HS-27A (cell line): Measurements from ENCODE around the gene GNG2.
A peak's percentile ranks its signal among the peaks of the same experiment; 100 is the strongest.

Source experiments
- DNase-seq: peaks from one replicate; pipeline ENCODE4 v3.0.0-alpha.2; 2012; ENCODE audit warnings: low read depth, missing footprints

GNG2 gene

DNA sequence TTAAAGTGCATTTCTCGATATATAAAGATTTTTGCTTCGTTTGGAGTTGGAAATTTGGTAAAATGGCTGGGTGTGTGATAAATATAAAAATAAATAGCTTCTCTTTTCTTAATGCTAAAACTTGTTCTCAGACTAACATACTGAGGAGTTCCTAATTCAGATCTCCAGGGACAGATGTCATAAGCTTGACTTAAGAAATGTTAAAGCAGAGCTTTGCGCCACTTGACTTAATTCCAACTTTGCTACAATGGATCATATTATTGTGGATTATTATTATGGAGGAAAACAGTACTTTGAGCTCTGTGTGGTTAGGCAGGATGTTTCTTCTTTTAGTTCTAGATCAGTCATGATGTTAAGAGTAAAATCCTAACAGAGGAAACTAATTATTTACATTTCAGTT is 33.8 kb downstream of the GNG2 start:
- no peak for DNase-seq

DNA sequence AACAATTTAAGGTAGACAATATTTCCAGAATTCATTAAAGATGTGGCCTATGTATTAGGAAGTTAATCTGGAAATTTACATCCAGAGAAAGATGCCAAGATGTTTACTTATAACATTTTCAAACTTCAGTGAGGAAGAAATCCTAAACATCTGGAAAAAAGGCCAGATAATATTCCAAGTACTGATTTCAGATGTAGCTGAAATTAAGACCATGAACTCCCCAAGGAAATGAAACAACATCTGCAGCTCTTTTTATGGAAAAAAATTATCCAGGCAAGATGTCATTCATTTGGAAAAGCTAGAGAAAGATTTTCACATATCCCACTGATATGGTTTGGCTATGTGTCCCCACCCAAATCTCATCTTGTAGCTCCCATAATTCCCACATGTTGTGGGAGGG is 35.0 kb downstream of the GNG2 start:
- DNase-seq, result no peak

DNA sequence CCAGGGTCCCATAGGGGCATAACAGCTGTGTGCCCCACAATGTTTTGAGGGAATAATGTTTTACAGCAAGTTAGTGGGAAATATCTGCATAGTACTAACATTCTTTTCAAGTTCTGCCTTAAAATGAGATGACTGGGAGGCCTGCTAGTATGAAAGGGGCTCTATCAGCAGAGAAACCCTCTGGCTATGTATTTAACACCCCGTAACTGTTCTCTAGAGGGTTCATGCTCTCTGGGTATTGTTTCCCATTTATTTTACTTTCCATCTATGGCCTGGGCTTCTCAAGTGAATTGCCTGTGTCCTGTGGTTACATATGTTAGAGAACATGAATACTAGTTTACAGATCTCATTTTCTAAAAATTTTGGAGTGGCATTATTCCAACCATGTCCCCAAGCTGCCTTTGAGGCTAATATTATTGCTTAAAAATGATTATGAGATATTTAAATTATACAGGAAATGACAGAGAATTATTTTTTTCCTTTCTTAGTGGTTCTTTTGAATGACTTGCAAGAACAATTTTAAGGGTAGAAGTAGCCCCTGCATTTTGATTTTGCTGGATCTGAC is 37.5 kb downstream of the GNG2 start:
- DNase-seq, result no peak

DNA sequence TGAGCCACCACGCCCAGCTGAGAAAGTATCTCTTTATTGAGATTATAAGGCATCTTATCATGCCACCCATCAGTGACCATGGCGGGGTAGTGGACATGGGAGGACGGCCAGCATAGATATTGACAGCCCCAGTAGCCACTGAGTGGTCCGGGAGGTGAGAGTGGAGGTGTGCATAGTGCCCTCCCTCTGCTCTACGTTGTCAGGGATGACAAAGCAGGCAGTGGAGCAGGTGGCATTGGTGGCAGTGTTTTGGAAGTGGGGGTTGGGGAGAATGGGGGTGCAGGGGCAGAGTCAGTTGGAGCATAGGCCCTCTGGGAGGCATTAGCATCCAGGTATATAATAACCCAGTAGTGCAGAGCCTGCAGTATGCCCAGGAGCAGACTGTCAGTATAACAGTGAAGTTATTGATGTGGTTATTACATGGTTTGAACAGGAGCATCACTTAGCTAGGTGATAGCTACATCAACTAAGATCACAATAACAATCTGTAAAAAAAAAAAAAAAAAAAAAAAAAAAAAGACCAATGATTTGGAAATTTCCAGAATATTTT is 41.1 kb downstream of the GNG2 start:
- DNase-seq, result no peak

DNA sequence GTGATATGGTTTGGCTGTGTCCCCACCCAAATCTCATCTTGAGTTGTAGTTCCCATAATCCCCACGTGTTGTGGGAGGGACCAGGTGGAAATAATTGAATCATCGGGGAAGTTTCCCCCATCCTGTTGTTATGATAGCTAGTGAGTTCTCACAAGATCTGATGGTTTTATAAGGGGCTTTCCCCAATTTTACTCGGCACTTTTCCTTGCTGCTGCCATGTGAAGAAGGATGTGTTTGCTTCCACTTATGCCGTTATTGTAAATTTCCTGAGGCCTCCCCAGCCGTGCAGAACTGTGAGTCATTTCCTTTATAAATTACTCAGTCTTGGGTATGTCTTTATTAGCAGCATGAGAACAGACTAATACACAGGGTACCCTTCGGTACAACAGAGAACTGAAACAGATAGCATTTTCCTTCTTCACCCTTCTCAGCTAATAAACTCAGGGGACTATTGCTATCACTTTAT is 45.3 kb downstream of the GNG2 start:
- peak; percentile 5 for DNase-seq

DNA sequence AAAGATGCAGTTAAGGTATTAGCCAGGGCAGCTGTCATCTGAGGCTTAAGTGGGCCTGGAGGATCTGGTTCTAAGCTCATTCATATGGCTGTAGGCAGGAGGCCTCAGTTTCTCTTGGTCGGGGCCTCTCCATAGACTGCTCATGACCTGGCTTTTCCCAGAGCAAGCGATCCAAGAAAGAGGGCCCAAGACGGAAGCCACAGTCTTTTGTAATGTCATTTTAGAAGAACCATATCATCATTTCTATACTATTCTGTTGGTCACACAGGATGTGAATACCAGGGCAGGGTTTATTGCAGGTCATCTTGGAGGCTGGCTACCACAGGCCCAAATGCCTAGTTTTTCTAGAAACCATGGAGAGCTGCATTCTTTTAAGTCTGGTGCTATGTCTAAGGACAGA is 47.7 kb downstream of the GNG2 start:
- DNase-seq, result no peak

DNA sequence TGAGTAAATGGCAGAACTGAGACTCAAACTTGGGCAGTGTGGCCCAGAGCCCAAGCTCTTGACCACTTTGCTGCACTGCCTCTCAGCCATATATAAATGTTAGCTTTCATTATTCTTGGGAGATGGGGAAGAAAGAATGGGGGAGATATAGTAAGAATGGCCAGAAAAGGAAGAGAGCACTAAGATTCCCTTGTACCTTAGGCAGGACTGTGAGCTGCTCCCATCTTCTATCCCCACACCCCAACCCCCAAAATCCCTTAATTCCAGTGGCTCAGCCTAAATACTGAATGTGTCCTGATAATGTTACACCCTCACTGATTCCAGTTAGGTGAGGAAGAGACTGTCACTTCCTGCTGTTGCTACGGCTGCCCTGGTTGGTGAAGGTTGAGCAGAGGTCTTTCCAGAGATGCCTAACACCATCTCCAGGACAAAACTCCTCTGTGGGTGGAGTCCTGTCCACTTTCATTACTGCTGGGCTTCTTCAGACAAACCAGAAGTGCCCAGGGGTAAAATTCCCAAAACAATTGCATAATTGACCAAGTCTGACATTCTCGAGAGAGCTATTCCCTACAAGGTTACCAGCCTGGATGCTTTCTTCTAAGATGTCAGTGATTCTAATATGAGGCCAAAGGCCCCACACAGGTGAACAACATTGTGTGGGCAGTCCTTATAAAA is 51.8 kb downstream of the GNG2 start:
- DNase-seq, result no peak

DNA sequence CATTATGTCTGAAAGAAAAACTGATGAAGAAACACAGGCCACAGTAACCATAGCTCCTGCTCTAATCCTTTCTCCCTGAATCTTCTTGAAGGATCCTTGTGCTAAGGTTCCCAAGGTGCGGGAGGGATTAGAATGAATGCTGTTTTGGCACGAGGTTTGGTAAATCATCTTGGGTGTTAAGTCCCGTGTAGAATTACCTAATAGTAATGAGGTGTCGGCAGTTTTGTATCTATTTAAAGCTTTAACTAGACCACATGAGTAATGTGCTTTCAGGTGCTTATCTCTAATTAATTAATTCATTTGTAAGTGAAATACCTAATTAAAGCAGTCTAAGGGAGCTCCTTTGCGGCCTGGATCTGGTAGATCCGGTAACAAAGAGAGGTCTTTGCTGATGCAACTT is 53.9 kb downstream of the GNG2 start:
- DNase-seq, result no peak

DNA sequence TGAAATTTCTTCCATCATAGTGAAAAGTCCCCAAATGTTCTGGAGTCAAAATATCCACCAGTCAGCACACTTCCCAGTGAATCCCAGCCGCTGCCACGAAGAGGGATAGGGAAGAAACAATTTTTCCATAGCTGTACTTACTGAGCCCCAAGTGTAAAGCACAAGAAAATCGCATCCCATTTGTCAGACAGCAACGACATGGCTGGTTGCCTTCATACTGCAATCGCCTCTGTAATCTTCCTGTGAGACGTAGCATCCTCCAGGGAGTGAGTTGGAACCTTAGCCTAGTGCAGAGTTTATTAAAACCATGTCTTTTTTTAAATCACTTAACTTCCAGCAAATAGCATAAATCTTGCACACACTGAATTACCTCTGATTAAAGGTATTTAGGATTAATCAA is 56.8 kb downstream of the GNG2 start:
- no peak for DNase-seq

DNA sequence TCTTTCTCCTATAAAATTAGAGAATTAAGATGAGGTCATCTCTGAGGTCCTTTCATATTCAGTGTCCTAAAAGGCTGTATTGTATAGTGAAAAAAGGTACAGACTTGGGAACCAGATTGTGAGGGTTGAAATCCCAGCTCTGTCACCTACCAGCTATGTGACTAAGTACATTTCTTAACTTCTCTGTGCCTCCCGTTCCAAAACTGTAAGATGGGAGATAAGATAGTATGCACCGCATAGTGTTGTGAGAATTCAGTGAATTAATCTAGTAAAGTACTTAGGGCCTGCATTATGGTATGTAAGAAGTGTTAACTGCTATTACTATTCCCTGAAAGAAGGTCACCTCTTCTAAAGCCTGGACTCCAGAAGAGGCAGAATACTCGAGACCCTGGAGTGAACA is 60.6 kb downstream of the GNG2 start:
- DNase-seq, result no peak

DNA sequence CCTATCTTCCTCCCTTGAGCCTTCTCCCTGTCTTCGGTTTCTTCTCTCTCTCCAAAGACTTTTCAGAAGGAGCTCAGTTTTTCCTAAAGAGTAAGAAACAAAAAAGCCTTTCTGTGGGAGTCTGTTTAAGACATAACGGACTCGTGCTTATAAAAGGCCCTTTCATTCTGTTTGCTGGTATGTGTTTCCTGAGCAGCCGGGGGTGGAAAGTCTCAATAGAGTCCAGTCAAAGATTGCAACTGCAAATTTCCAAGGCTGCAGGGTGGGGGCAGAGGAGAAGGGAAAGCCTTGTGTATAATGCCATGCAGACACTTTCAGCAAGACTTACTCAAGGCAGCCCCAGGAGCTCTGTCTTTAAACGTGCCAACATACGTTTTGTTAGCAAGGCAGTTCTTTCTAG is 62.2 kb downstream of the GNG2 start:
- no peak for DNase-seq

DNA sequence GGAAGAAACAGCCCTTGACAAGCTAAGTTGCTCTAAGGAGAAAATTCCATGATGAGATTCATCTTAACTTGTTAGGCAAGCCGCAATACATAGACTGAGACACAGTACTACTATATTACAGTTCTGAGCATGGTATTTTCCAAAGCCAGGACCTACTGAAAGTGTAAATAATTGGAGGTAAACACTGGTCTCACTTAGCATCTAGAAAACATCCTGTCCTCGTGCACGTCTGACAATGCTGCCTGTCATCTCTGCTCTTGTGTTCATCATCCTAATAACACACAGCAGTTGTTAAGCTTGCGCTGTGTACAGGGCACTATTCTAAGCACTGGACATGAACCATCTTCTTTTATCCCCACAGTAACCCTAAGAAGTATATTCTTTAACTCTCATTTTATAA is 64.2 kb downstream of the GNG2 start:
- no peak for DNase-seq

DNA sequence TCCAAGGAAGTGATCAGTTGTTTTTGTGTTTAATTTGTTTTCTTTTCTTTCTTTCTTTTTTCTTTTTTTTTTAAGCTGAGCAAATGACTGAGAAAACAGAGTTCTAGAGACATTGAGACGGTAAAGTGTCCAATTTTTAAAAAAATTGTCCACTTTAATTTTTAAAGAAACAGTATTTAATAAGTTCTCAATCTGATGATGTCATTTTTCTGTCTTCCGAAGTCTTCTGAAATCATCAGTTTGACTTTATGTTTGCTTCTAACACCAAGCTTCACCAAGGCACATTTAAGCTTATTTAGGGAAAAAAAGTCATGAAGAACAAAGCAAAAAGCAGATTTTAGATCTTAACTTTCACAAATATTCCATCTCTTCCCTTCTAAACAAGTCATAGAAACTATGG is 65.6 kb downstream of the GNG2 start:
- no peak for DNase-seq

DNA sequence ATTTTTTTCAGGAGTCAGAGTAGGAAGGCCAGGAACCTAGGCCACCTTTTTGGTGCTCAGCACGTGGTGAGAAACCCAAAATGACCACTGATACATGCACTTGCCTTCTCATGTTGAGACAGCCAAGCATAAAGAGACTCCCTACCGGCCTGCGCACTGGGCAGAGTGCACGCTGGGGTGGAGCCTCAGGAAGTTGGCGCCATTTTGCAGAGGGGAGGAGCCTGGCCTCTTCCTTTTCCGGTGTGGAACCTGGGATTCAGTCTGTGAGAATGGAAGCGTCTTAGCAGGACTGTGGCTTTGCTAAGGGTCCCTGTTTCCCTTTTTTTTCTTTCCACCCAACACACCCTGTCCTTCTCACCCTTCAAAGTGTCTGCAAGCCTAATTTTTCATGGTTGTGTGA is 66.0 kb downstream of the GNG2 start:
- no peak for DNase-seq

DNA sequence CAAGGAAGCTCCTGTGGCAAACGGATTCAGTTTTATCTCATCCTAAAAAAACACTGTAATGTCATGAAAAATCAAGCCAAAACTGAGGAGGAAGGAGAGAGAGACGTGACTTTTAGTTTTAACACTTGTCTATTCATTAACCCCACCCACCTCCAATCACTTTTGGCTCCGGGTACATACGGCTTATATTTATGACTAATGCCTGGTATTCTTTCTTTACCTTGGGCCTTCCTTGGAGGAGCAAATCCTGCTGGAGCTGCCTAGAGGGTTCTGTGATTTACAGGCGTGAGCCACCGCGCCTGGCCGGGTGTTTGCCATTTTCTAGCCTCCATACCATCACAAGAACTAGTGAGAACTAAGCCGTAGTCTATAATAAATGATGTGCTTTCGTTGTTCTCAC is 68.2 kb downstream of the GNG2 start:
- DNase-seq, result no peak

DNA sequence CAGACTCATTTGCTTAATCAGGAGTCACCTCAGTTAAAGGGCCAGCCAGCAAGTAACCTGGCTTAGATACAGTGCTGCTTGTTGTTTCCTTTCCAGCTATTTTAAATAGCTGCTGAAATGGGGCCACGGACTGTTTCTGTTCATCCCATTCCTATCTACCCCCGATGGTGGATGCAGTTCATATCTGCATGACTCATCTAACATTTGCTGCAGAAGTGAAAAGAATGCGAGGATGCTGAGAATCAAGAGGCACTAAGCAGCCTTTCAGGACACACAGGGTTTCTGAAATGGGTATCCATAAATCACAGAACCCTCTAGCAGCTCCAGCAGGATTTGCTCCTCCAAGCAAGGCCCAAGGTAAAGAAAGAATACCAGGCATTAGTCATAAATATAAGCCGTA is 68.8 kb downstream of the GNG2 start:
- DNase-seq, result no peak

DNA sequence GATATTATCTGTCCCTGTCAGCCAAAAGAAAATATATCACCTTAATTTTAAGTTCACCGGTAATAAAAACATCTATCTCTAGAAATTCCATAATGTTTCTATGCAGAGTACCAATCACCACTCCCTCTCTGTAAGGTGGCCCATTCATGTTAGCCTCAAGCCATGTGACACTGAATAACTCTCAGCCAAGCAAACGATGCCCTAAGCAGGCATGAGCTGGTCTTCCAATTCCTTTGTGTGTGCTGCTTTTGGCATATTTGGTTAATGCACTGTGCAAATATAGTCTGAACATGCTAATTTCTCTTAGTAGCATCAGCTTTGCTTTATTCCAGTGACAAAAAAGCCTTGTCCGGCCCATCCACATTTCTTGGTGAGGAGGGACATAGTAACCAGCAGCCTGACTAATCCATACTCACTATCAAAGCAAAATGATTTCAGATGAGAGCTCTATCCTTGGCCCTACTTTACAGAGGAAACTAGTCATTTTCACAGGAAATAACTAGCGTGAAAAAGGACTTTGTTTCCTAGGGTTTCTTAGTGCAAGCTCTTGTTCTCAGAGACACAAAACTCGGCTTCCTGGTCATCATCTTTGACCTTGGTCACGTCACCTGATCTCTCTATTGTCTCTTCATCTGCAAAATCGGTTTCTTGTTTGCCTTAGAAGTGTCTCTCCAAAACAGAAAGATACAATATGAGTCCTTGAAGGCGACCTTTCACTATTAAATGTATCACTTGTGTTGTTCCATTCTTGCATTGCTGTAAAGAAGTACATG is 69.7 kb downstream of the GNG2 start:
- DNase-seq, result no peak

DNA sequence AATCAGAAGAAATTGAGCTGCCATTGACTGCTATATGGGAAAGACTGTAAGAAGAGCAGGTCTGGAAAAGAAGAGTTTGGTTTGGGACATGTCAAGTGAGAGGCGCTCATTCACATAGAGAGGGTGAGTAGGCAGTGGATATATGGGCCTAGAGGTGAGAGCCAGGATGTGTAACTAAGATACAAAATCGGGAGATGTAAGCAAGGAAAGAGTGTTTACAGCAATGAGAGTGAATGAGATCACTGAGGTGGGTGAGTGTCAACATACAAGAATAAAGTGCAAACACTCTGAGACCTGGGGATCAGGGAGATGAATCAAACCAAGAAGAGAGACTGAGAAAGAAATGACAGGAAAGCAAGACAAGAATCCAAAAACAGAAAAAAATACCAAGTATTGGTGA is 70.9 kb downstream of the GNG2 start:
- DNase-seq, result no peak

DNA sequence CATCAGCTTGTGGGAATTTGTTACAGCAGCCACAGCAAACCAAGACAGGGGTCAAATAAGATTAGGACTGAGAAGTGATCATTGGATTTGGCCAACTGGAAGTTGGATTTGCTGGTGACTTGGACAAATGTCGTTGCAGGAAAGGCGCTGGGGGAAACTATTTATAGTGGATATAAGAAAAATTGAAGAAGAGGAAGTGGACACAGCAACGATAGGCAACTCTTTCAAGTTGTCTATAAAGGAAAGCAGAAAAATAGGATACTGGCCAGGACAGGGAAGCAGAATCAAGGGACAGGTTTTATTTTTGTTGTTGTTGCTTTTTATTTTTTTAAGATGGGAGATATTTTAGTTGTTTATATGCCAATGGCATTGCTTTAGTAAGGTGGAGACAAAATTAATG is 72.8 kb downstream of the GNG2 start:
- no peak for DNase-seq

DNA sequence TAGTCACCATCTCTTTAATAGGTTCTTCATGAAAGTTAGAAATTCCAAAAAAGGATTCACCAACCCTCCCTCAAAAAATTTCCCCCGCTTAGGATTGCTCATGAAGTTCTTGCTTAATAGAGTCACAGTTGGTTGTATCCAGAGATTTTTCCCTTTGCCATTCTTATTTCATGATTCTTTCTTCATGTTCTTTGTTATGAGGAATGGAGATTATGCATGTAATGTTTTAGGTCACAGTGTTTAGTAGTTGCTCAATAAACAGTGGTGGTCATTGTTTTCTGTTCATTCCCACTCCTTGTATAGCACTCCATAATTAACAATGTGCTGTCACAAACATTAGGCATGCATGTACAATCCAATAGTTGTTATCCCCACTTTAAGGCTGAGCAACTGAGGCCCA is 77.7 kb downstream of the GNG2 start:
- no peak for DNase-seq

DNA sequence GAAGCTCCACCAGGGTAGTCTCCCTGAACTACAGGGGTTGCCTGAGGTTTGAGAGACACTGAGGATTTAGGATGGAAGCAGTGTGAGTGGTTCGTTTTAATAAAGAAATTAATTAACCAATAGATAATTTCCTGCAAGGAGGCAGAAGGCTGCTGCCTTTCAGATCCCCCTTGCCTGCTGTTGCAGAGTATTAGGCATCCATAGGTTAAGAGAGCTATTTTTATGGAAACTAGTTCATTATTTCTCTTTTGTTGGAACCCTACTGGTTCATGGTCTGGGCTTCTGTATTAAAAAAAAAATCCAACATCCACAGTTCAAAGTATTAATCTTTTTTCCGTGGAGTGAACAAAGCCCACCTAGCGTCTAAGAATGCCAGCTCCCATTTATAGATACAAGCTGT is 78.4 kb downstream of the GNG2 start:
- DNase-seq, result no peak

DNA sequence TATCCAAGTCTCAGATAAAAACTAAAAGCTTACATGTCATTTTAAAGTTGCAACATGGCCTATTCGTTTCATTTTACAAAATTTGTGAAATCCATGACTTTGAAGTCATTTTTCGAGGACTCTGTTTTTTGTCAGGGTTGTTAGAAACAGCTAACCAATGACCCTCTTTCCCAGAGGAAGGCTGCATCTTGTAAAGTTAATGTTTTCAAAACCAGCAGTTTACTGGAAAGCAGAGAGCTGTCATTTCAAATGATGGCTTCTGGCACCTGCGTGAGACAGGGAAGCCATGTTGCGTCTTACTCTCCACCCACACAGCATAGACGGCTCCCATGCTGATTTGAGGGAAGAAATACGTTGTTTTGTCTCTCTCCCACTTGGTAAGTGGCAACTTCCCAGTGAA is 78.8 kb downstream of the GNG2 start:
- DNase-seq, result no peak

DNA sequence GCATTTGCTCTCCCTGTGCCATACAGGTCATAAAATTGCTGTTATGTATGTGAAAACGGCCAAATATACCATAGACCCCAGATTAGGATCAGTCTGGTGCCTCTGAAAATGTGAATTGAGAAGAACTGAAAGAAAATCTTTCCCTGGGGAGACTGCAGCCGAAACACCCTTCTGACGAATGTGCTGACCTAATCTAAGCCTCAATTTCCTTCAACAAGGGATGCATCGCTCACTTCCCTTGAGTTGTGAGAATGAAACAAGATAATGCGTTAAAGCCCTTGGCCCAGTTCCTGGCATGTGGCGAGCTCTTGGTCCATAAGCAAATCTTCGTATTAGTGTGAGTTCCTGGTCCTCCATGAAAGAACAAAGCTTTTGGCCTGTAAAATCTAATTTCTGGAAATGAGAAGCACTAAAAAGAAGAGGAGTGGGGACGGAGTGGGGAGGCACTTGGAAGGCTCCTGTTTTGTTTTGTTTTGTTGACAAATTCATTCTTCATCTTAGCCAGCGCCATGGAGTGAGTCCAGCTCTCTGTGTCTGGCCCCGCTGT is 79.4 kb downstream of the GNG2 start:
- no peak for DNase-seq
